ENCODE results near the gene EXOG.

The EXOG gene

GRCh38 chr3:38473229-38473628 is 22.9 kb upstream of the EXOG start:
- DNase-seq: no peak

GRCh38 chr3:38474928-38475605 is 21.1 kb upstream of the EXOG start:
- no peak for DNase-seq

GRCh38 chr3:38475716-38476115 is 20.4 kb upstream of the EXOG start:
- DNase-seq: no peak

- DNase-seq: no peak
Observed at GRCh38 chr3:38476157-38476756, 19.9 kb upstream of the EXOG start.

- no peak for DNase-seq
Observed at GRCh38 chr3:38477057-38477820, 18.9 kb upstream of the EXOG start.

GRCh38 chr3:38477839-38478450 is 18.2 kb upstream of the EXOG start:
- no peak for DNase-seq

- DNase-seq: no peak
Observed at GRCh38 chr3:38478901-38479300, 17.2 kb upstream of the EXOG start.

GRCh38 chr3:38479431-38480092 is 16.6 kb upstream of the EXOG start:
- peak; percentile 45 for DNase-seq

GRCh38 chr3:38480093-38480445 is 16.1 kb upstream of the EXOG start:
- DNase-seq: no peak

- no peak for DNase-seq
Observed at GRCh38 chr3:38480930-38481329, 15.2 kb upstream of the EXOG start.

- DNase-seq: no peak
Observed at GRCh38 chr3:38482951-38483350, 13.2 kb upstream of the EXOG start.

- DNase-seq: no peak
Observed at GRCh38 chr3:38487323-38487722, 8.8 kb upstream of the EXOG start.

GRCh38 chr3:38488949-38489348 is 7.2 kb upstream of the EXOG start:
- no peak for DNase-seq

GRCh38 chr3:38489766-38490165 is 6.4 kb upstream of the EXOG start:
- no peak for DNase-seq

- DNase-seq: no peak
Observed at GRCh38 chr3:38490281-38491030, 5.7 kb upstream of the EXOG start.

GRCh38 chr3:38491215-38491614 is 4.9 kb upstream of the EXOG start:
- no peak for DNase-seq

- no peak for DNase-seq
Observed at GRCh38 chr3:38493031-38493430, 3.1 kb upstream of the EXOG start.

GRCh38 chr3:38497031-38497430 is 891 bp downstream of the EXOG start:
- DNase-seq: no peak

GRCh38 chr3:38500688-38501417 is 4.7 kb downstream of the EXOG start:
- DNase-seq: no peak

- DNase-seq: no peak
Observed at GRCh38 chr3:38507120-38507519, 11.0 kb downstream of the EXOG start.

- DNase-seq: no peak
Observed at GRCh38 chr3:38509732-38510131, 13.6 kb downstream of the EXOG start.

- DNase-seq: no peak
Observed at GRCh38 chr3:38510631-38511030, 14.5 kb downstream of the EXOG start.
